ENCODE measurements around the gene FAM53A.

Gene FAM53A

GRCh38 chr4:1614854-1615595 is 69.1 kb downstream of the FAM53A start:
- H3K4me1 ChIP-seq (ENCODE audit: control insufficient read depth in 1 of 2, insufficient read depth in 2 of 2, low read length in 2 of 2), result no peaks in the 10 kb centered on the region
- H3K4me3 ChIP-seq (ENCODE audit: low read depth in 1 of 2, low read length in 2 of 2), result no peak overlapping the region
- no peaks in the 10 kb centered on the region for H3K36me3 ChIP-seq (ENCODE audit: control insufficient read depth in 1 of 2, insufficient read depth in 2 of 2, low read length in 2 of 2)
- no peak overlapping the region for H3K9ac ChIP-seq (ENCODE audit: low read depth in 1 of 2, low read length in 2 of 2)
- H3K27me3 ChIP-seq (ENCODE audit: control insufficient read depth in 1 of 2, insufficient read depth in 2 of 2, low read length in 2 of 2), result no peaks in the 10 kb centered on the region
- no peaks in the 10 kb centered on the region for H3K9me3 ChIP-seq (ENCODE audit: control insufficient read depth in 1 of 2, low read length in 2 of 2)
- no peak overlapping the region for H3K27ac ChIP-seq (ENCODE audit: low read depth, low read length)

DNA sequence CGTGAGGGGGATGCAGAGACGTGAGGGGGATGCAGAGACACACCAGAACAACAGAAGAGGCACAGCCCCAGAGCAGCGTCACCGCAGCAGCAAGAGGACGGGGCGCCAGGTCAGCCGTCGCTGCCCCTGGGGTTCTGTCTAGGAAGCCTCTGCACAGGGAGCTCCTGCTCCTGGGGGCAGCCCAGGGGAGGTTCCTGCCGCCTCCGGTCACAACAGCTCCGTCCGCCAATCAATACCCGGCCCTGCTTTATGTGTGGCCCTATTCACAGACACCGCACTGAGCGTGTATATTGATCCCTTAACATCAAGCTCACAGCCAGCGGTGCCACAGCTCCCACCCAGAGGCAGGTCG is 69.6 kb downstream of the FAM53A start:
- H3K4me3 ChIP-seq (ENCODE audit: low read depth in 1 of 2, low read length in 2 of 2), result no peak overlapping the region

DNA sequence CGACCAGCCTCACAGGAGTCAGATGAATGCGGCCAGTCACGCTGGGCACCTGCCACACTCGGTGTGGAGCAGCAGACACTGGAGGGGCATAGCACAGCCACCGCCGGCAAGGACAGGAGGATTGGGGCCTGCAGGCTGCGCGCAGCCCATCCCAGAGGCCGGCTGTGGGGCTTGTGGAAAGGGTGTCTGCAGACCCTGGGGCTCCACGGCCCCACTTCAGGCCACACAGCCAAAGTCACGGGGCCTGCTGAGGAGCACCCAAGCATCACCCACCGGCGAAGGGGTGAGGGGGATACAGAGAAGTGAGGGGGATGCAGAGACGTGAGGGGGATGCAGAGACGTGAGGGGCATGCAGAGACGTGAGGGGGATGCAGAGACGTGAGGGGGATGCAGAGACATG is 70.1 kb downstream of the FAM53A start:
- Histone ChIP-seq H3K9ac (ENCODE audit: low read depth in 1 of 2, low read length in 2 of 2) (no peak overlapping the region), H3K27me3 (ENCODE audit: control insufficient read depth in 1 of 2, insufficient read depth in 2 of 2, low read length in 2 of 2) (no peaks in the 10 kb centered on the region), H3K27ac (ENCODE audit: low read depth, low read length) (no peak overlapping the region), H3K4me1 (ENCODE audit: control insufficient read depth in 1 of 2, insufficient read depth in 2 of 2, low read length in 2 of 2) (no peaks in the 10 kb centered on the region), H3K9me3 (ENCODE audit: control insufficient read depth in 1 of 2, low read length in 2 of 2) (no peaks in the 10 kb centered on the region), H3K4me3 (ENCODE audit: low read depth in 1 of 2, low read length in 2 of 2) (no peak overlapping the region), H3K36me3 (ENCODE audit: control insufficient read depth in 1 of 2, insufficient read depth in 2 of 2, low read length in 2 of 2) (no peaks in the 10 kb centered on the region)

More for the DNA sequence above, 69.6 kb downstream of the FAM53A start:
- H3K4me1 ChIP-seq (ENCODE audit: control insufficient read depth in 1 of 2, insufficient read depth in 2 of 2, low read length in 2 of 2), result no peaks in the 10 kb centered on the region
- H3K27ac ChIP-seq (ENCODE audit: low read depth, low read length), result no peak overlapping the region
- no peaks in the 10 kb centered on the region for H3K27me3 ChIP-seq (ENCODE audit: control insufficient read depth in 1 of 2, insufficient read depth in 2 of 2, low read length in 2 of 2)
- H3K9me3 ChIP-seq (ENCODE audit: control insufficient read depth in 1 of 2, low read length in 2 of 2), result no peaks in the 10 kb centered on the region
- no peak overlapping the region for H3K9ac ChIP-seq (ENCODE audit: low read depth in 1 of 2, low read length in 2 of 2)
- no peaks in the 10 kb centered on the region for H3K36me3 ChIP-seq (ENCODE audit: control insufficient read depth in 1 of 2, insufficient read depth in 2 of 2, low read length in 2 of 2)

- Histone ChIP-seq H3K9me3 (ENCODE audit: control insufficient read depth in 1 of 2, low read length in 2 of 2) (no peaks in the 10 kb centered on the region), H3K4me1 (ENCODE audit: control insufficient read depth in 1 of 2, insufficient read depth in 2 of 2, low read length in 2 of 2) (no peaks in the 10 kb centered on the region), H3K27me3 (ENCODE audit: control insufficient read depth in 1 of 2, insufficient read depth in 2 of 2, low read length in 2 of 2) (no peaks in the 10 kb centered on the region), H3K9ac (ENCODE audit: low read depth in 1 of 2, low read length in 2 of 2) (no peak overlapping the region), H3K4me3 (ENCODE audit: low read depth in 1 of 2, low read length in 2 of 2) (no peak overlapping the region), H3K36me3 (ENCODE audit: control insufficient read depth in 1 of 2, insufficient read depth in 2 of 2, low read length in 2 of 2) (no peaks in the 10 kb centered on the region), H3K27ac (ENCODE audit: low read depth, low read length) (no peak overlapping the region)
Observed at GRCh38 chr4:1613099-1613495, 71.0 kb downstream of the FAM53A start.

- no peaks in the 10 kb centered on the region for H3K36me3 ChIP-seq (ENCODE audit: control insufficient read depth in 1 of 2, insufficient read depth in 2 of 2, low read length in 2 of 2)
- H3K4me1 ChIP-seq (ENCODE audit: control insufficient read depth in 1 of 2, insufficient read depth in 2 of 2, low read length in 2 of 2), result no peaks in the 10 kb centered on the region
- H3K27me3 ChIP-seq (ENCODE audit: control insufficient read depth in 1 of 2, insufficient read depth in 2 of 2, low read length in 2 of 2), result no peaks in the 10 kb centered on the region
- H3K4me3 ChIP-seq (ENCODE audit: low read depth in 1 of 2, low read length in 2 of 2), result no peak overlapping the region
- no peak overlapping the region for H3K9ac ChIP-seq (ENCODE audit: low read depth in 1 of 2, low read length in 2 of 2)
- H3K27ac ChIP-seq (ENCODE audit: low read depth, low read length), result no peak overlapping the region
- H3K9me3 ChIP-seq (ENCODE audit: control insufficient read depth in 1 of 2, low read length in 2 of 2), result no peaks in the 10 kb centered on the region
Observed at GRCh38 chr4:1612278-1613098, 71.6 kb downstream of the FAM53A start.

DNA sequence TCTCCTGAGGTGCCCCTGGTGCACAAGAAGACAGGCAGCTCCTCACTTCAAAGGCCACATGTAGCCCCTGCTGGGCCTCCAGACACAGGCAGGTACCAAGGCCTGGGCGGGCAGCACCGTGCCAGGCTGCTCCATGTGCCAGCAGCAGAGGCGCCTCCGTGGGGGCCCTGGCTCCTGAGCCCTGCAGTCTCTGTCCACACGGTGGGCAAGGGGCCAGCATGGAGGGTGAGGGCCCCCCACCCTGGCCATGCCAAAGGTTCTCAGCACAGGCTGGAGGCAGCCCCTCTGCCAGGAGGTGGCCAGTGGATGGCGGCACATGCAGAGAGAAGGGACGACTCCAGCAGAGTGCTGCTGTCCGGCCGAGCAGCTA is 72.6 kb downstream of the FAM53A start:
- Histone ChIP-seq H3K27ac (ENCODE audit: low read depth, low read length) (no peak overlapping the region), H3K36me3 (ENCODE audit: control insufficient read depth in 1 of 2, insufficient read depth in 2 of 2, low read length in 2 of 2) (no peaks in the 10 kb centered on the region), H3K4me3 (ENCODE audit: low read depth in 1 of 2, low read length in 2 of 2) (no peak overlapping the region), H3K27me3 (ENCODE audit: control insufficient read depth in 1 of 2, insufficient read depth in 2 of 2, low read length in 2 of 2) (no peaks in the 10 kb centered on the region), H3K4me1 (ENCODE audit: control insufficient read depth in 1 of 2, insufficient read depth in 2 of 2, low read length in 2 of 2) (no peaks in the 10 kb centered on the region), H3K9me3 (ENCODE audit: control insufficient read depth in 1 of 2, low read length in 2 of 2) (no peaks in the 10 kb centered on the region), H3K9ac (ENCODE audit: low read depth in 1 of 2, low read length in 2 of 2) (no peak overlapping the region)

DNA sequence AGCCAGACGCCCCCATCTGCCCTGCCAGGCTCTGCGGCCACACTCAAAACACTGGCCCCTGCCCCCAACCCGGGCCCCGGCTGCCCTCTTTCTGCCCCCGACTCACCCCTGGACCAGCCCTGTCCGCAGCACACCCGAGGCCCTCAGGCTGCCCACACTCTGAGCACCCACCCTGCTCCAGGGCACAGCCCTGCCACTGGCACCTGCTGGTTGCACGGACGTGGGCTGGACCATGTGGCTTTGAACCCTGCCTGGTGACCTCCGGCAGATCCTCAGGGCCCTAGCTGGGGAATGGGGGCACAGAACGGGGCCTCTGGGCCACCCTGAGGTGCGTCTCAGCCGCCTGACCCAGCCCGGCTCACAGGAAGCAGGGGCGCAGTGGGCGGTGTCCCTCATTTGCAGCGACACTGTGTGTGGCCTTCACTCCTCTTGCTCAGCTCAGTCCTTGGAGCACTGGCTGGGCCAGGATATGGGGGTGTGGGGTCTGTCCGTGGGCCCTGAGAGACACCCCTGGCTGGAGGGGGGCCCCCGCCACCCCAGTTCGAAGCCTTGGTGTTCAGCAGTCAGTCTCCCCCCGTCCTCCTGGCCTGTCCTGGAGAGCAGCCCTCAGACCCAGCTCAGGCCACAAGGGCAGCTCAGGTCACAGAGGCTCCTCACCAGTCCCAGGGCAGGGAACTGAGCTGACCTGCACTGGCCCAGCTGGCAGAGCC is 73.2 kb downstream of the FAM53A start:
- no peaks in the 10 kb centered on the region for H3K36me3 ChIP-seq (ENCODE audit: control insufficient read depth in 1 of 2, insufficient read depth in 2 of 2, low read length in 2 of 2)
- no peaks in the 10 kb centered on the region for H3K27me3 ChIP-seq (ENCODE audit: control insufficient read depth in 1 of 2, insufficient read depth in 2 of 2, low read length in 2 of 2)
- no peak overlapping the region for H3K4me3 ChIP-seq (ENCODE audit: low read depth in 1 of 2, low read length in 2 of 2)
- H3K4me1 ChIP-seq (ENCODE audit: control insufficient read depth in 1 of 2, insufficient read depth in 2 of 2, low read length in 2 of 2), result no peaks in the 10 kb centered on the region
- no peak overlapping the region for H3K27ac ChIP-seq (ENCODE audit: low read depth, low read length)
- H3K9me3 ChIP-seq (ENCODE audit: control insufficient read depth in 1 of 2, low read length in 2 of 2), result no peaks in the 10 kb centered on the region
- H3K9ac ChIP-seq (ENCODE audit: low read depth in 1 of 2, low read length in 2 of 2), result no peak overlapping the region

DNA sequence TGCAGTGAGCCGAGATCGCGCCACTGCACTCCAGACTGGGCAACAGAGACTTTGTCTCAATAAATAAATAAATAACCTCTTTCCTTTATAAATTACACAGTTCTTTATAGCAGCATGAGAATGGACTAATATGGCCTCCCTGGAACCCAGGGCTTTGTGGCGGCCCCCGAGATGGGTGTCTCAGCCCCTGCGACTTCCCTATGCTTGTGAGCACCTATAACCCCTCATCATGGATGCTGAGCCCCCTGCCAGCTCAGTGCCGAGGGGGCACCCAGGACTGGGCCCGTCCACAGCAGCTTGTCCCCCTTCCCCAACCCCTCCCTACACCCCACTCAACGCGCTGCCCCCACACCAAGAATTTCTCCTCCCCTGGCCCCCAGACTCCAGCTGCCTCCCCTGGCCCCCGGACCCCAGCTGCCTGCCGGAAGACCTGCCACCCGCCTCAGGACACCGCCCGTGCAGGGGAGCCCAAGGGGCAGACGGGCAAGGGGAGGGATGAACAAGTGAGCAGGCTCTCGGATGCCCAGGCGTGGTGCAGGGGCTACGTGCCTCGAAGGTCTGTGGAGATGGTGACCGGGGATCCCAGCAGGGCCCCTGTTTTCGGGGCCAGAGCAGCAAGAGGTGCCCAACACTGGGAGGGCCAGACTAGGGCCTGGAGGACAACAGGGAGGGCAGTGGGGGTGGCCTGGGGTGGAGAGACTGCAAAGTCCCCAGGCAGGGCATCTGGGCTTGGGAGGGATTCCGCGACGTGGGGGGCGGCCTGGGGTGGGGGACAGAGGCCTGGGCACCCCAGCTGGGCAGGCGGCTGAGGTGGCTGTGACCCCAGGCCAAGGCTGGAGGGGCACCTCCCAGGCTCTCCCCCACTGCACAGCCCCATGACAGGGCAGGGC is 74.0 kb downstream of the FAM53A start:
- H3K4me3 ChIP-seq (ENCODE audit: low read depth in 1 of 2, low read length in 2 of 2), result no peak overlapping the region
- H3K27me3 ChIP-seq (ENCODE audit: control insufficient read depth in 1 of 2, insufficient read depth in 2 of 2, low read length in 2 of 2), result peaks cover 0 to under 1% of the 10 kb centered on the region in 2 donors
- no peak overlapping the region for H3K27ac ChIP-seq (ENCODE audit: low read depth, low read length)
- H3K9ac ChIP-seq (ENCODE audit: low read depth in 1 of 2, low read length in 2 of 2), result no peak overlapping the region
- H3K9me3 ChIP-seq (ENCODE audit: control insufficient read depth in 1 of 2, low read length in 2 of 2), result no peaks in the 10 kb centered on the region
- H3K4me1 ChIP-seq (ENCODE audit: control insufficient read depth in 1 of 2, insufficient read depth in 2 of 2, low read length in 2 of 2), result no peaks in the 10 kb centered on the region
- H3K36me3 ChIP-seq (ENCODE audit: control insufficient read depth in 1 of 2, insufficient read depth in 2 of 2, low read length in 2 of 2), result no peaks in the 10 kb centered on the region

DNA sequence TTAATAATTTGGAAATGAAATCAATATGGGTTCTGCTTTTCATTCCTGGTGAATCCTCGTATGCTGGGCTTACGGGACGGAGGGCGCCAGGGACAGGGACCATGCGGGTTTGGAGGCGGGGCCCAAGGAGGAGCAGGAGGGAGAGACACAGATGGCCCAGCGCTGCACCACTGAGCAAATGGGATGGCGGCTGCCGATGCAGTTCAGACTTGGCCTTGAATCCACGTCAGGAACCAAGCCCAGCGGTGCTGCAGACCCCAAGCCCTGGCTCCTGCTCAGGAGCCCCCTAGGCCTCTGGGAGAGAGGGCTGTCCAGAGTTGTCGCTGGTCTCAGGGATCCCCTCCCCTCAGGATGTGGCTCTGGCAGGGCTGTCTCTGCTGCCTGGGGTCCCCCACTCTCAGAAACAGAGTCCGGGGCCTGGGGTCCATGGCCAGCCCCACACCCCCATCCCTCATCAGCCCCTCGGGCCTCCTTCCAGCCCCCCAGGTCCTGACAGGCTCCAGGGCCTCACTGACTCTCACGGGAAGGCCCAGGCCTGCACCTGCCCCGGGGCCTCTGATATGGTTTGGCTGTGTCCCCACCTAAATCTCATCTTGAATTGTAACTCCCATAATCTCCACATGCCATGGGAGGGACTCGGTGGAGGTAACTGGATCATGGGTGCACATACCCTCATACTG is 75.2 kb downstream of the FAM53A start:
- no peaks in the 10 kb centered on the region for H3K9me3 ChIP-seq (ENCODE audit: control insufficient read depth in 1 of 2, low read length in 2 of 2)
- H3K27ac ChIP-seq (ENCODE audit: low read depth, low read length), result no peak overlapping the region
- H3K4me3 ChIP-seq (ENCODE audit: low read depth in 1 of 2, low read length in 2 of 2), result no peak overlapping the region
- H3K4me1 ChIP-seq (ENCODE audit: control insufficient read depth in 1 of 2, insufficient read depth in 2 of 2, low read length in 2 of 2), result no peaks in the 10 kb centered on the region
- no peak overlapping the region for H3K9ac ChIP-seq (ENCODE audit: low read depth in 1 of 2, low read length in 2 of 2)
- H3K27me3 ChIP-seq (ENCODE audit: control insufficient read depth in 1 of 2, insufficient read depth in 2 of 2, low read length in 2 of 2), result peaks cover 2 to 5% of the 10 kb centered on the region in 2 donors
- H3K36me3 ChIP-seq (ENCODE audit: control insufficient read depth in 1 of 2, insufficient read depth in 2 of 2, low read length in 2 of 2), result no peaks in the 10 kb centered on the region
